DOHH2 (cell line): ENCODE data around the gene MFAP3L.

Experiments used
- H3F3A ChIP-seq: fragments of 200-600 bp; sonication (generic), shearing (Covaris generic); 2 replicates; pipeline ENCODE4 v1.6.0; 2016; ENCODE audit warnings: antibody characterized with exemption, mild to moderate bottlenecking; ENCODE audit not compliant: control insufficient read depth, insufficient read depth
- H3K27ac ChIP-seq: fragments of 200-600 bp; sonication (generic); 2 replicates; pipeline ENCODE4 v1.5.1; 2014; ENCODE audit warnings: low read depth, mild to moderate bottlenecking, low read length, moderate library complexity
- H3K27me3 ChIP-seq: fragments of 200-600 bp; sonication (generic); 2 replicates; pipeline ENCODE4 v1.6.1; 2014; ENCODE audit warnings: mild to moderate bottlenecking, low read length, mixed read lengths; ENCODE audit not compliant: control insufficient read depth
- H3K36me3 ChIP-seq: fragments of 200-600 bp; sonication (generic); 2 replicates; pipeline ENCODE4 v1.6.1; 2014; ENCODE audit warnings: mild to moderate bottlenecking, low read length, moderate library complexity, mixed read lengths; ENCODE audit not compliant: control insufficient read depth
- H3K4me1 ChIP-seq: fragments of 200-600 bp; sonication (generic); 2 replicates; pipeline ENCODE4 v1.6.1; 2014; ENCODE audit warnings: mild to moderate bottlenecking, low read length, mixed read lengths; ENCODE audit not compliant: control insufficient read depth
- H3K4me2 ChIP-seq: fragments of 200-600 bp; sonication (generic); 2 replicates; pipeline ENCODE4 v1.6.0; 2014; ENCODE audit warnings: mild to moderate bottlenecking, low read length, moderate library complexity
- H3K4me3 ChIP-seq: fragments of 200-600 bp; sonication (generic); 2 replicates; pipeline ENCODE4 v1.5.1; 2014; ENCODE audit warnings: mild to moderate bottlenecking, low read length, mixed read lengths
- H3K79me2 ChIP-seq: fragments of 200-600 bp; sonication (generic); 2 replicates; pipeline ENCODE4 v1.6.1; 2014; ENCODE audit warnings: mild to moderate bottlenecking, low read length, mixed read lengths; ENCODE audit not compliant: control insufficient read depth
- H3K9me2 ChIP-seq: fragments of 200-600 bp; sonication (generic); replicated peaks from 2 replicates; pipeline ENCODE4 v1.6.1; 2014; ENCODE audit warnings: mild to moderate bottlenecking, low read length, mixed read lengths; ENCODE audit not compliant: control insufficient read depth
- H3K9me3 ChIP-seq: fragments of 200-600 bp; sonication (generic); 2 replicates; pipeline ENCODE4 v1.6.1; 2014; ENCODE audit warnings: antibody characterized with exemption, low read length, mixed read lengths; ENCODE audit not compliant: control insufficient read depth, insufficient read depth
- H4K20me1 ChIP-seq: fragments of 200-600 bp; sonication (generic); 2 replicates; pipeline ENCODE4 v1.6.0; 2014; ENCODE audit warnings: low read depth, mild to moderate bottlenecking, antibody characterized with exemption, low read length, moderate library complexity; ENCODE audit not compliant: control insufficient read depth, insufficient read depth
- CTCF ChIP-seq: fragments of 200-600 bp; sonication (generic); IDR thresholded peaks from one replicate; pipeline ENCODE4 v1.5.1; 2014; ENCODE audit warnings: antibody characterized with exemption, mild to moderate bottlenecking, low read depth, low read length; ENCODE audit not compliant: poor library complexity, severe bottlenecking
- EZH2phosphoT487 ChIP-seq: fragments of 200-600 bp; sonication (generic); IDR thresholded peaks from 2 replicates; pipeline ENCODE4 v1.6.1; 2017; ENCODE audit warnings: borderline replicate concordance, mild to moderate bottlenecking, antibody characterized with exemption, low read length, moderate library complexity, mixed read lengths

The MFAP3L gene

GRCh38 chr4:169984745-169985144 lies 41.5 kb downstream of the MFAP3L start:
- no peaks in the 10 kb centered on the region for H3K4me1 ChIP-seq
- H3K27me3 ChIP-seq: no peaks in the 10 kb centered on the region; the same call in 1 of the 2 replicates
- H3K79me2 ChIP-seq: no peaks in the 10 kb centered on the region
- no peaks in the 10 kb centered on the region for H4K20me1 ChIP-seq
- H3K36me3 ChIP-seq: no peaks in the 10 kb centered on the region
- no peak overlapping the region for H3K4me3 ChIP-seq
- no peaks in the 10 kb centered on the region for H3K9me2 ChIP-seq
- TF ChIP-seq EZH2phosphoT487: no peak
- no peak for TF ChIP-seq CTCF
- no peak overlapping the region for H3K27ac ChIP-seq
- H3K9me3 ChIP-seq: no peaks in the 10 kb centered on the region
- H3F3A ChIP-seq: no peaks in the 10 kb centered on the region
- H3K4me2 ChIP-seq: no peak overlapping the region

GRCh38 chr4:169984173-169984572 lies 42.0 kb downstream of the MFAP3L start:
- Histone ChIP-seq H3K4me1 (no peaks in the 10 kb centered on the region), H3K4me3 (no peak overlapping the region), H3K4me2 (no peak overlapping the region), H4K20me1 (no peaks in the 10 kb centered on the region), H3K27me3 (no peaks in the 10 kb centered on the region; the same call in 1 of the 2 replicates), H3K36me3 (no peaks in the 10 kb centered on the region), H3K9me3 (no peaks in the 10 kb centered on the region), H3K27ac (no peak overlapping the region), H3K9me2 (no peaks in the 10 kb centered on the region), H3F3A (no peaks in the 10 kb centered on the region), H3K79me2 (no peaks in the 10 kb centered on the region)
- TF ChIP-seq EZH2phosphoT487 (no peak), CTCF (no peak)

- Histone ChIP-seq H3K9me3 (no peaks in the 10 kb centered on the region), H3K27me3 (no peaks in the 10 kb centered on the region; the same call in 1 of the 2 replicates), H3K27ac (no peak overlapping the region), H3F3A (no peaks in the 10 kb centered on the region), H3K4me2 (no peak overlapping the region), H4K20me1 (no peaks in the 10 kb centered on the region), H3K4me3 (no peak overlapping the region), H3K4me1 (no peaks in the 10 kb centered on the region), H3K9me2 (no peaks in the 10 kb centered on the region), H3K79me2 (no peaks in the 10 kb centered on the region), H3K36me3 (no peaks in the 10 kb centered on the region)
- no peak for TF ChIP-seq EZH2phosphoT487
- TF ChIP-seq CTCF: no peak
These were observed 49.2 kb downstream of the MFAP3L start for GRCh38 chr4:169976951-169977350.
